ENCODE measurements around the gene CAPN13.

- no peak for TF ChIP-seq CTCF (IDR thresholded peaks at IDR 0.05; ENCODE audit: low read length)
- TF ChIP-seq EZH2 (IDR thresholded peaks at IDR 0.05; ENCODE audit: borderline replicate concordance, low read length), result no peak
Measured at GRCh38 chr2:30701782-30702181, 105.5 kb downstream of the CAPN13 start.
